DOHH2 (cell line): ENCODE results near the gene CACNA2D2.

Source experiments
- H3F3A ChIP-seq: fragments of 200-600 bp; sonication (generic), shearing (Covaris generic); 2 replicates; pipeline ENCODE4 v1.6.0; 2016; ENCODE audit warnings: antibody characterized with exemption, mild to moderate bottlenecking; ENCODE audit not compliant: control insufficient read depth, insufficient read depth
- H3K27ac ChIP-seq: fragments of 200-600 bp; sonication (generic); 2 replicates; pipeline ENCODE4 v1.5.1; 2014; ENCODE audit warnings: low read depth, mild to moderate bottlenecking, low read length, moderate library complexity
- H3K27me3 ChIP-seq: fragments of 200-600 bp; sonication (generic); 2 replicates; pipeline ENCODE4 v1.6.1; 2014; ENCODE audit warnings: mild to moderate bottlenecking, low read length, mixed read lengths; ENCODE audit not compliant: control insufficient read depth
- H3K36me3 ChIP-seq: fragments of 200-600 bp; sonication (generic); 2 replicates; pipeline ENCODE4 v1.6.1; 2014; ENCODE audit warnings: mild to moderate bottlenecking, low read length, moderate library complexity, mixed read lengths; ENCODE audit not compliant: control insufficient read depth
- H3K4me1 ChIP-seq: fragments of 200-600 bp; sonication (generic); 2 replicates; pipeline ENCODE4 v1.6.1; 2014; ENCODE audit warnings: mild to moderate bottlenecking, low read length, mixed read lengths; ENCODE audit not compliant: control insufficient read depth
- H3K4me2 ChIP-seq: fragments of 200-600 bp; sonication (generic); 2 replicates; pipeline ENCODE4 v1.6.0; 2014; ENCODE audit warnings: mild to moderate bottlenecking, low read length, moderate library complexity
- H3K4me3 ChIP-seq: fragments of 200-600 bp; sonication (generic); 2 replicates; pipeline ENCODE4 v1.5.1; 2014; ENCODE audit warnings: mild to moderate bottlenecking, low read length, mixed read lengths
- H3K79me2 ChIP-seq: fragments of 200-600 bp; sonication (generic); 2 replicates; pipeline ENCODE4 v1.6.1; 2014; ENCODE audit warnings: mild to moderate bottlenecking, low read length, mixed read lengths; ENCODE audit not compliant: control insufficient read depth
- H3K9me2 ChIP-seq: fragments of 200-600 bp; sonication (generic); replicated peaks from 2 replicates; pipeline ENCODE4 v1.6.1; 2014; ENCODE audit warnings: mild to moderate bottlenecking, low read length, mixed read lengths; ENCODE audit not compliant: control insufficient read depth
- H3K9me3 ChIP-seq: fragments of 200-600 bp; sonication (generic); 2 replicates; pipeline ENCODE4 v1.6.1; 2014; ENCODE audit warnings: antibody characterized with exemption, low read length, mixed read lengths; ENCODE audit not compliant: control insufficient read depth, insufficient read depth
- H4K20me1 ChIP-seq: fragments of 200-600 bp; sonication (generic); 2 replicates; pipeline ENCODE4 v1.6.0; 2014; ENCODE audit warnings: low read depth, mild to moderate bottlenecking, antibody characterized with exemption, low read length, moderate library complexity; ENCODE audit not compliant: control insufficient read depth, insufficient read depth
- EZH2phosphoT487 ChIP-seq: fragments of 200-600 bp; sonication (generic); IDR thresholded peaks from 2 replicates; pipeline ENCODE4 v1.6.1; 2017; ENCODE audit warnings: borderline replicate concordance, mild to moderate bottlenecking, antibody characterized with exemption, low read length, moderate library complexity, mixed read lengths
- TF ChIP-seq, protein P1 (sequence below): fragments of 200-600 bp; sonication (generic); IDR thresholded peaks from one replicate; pipeline ENCODE4 v1.5.1; 2014; ENCODE audit warnings: antibody characterized with exemption, mild to moderate bottlenecking, low read depth, low read length; ENCODE audit not compliant: poor library complexity, severe bottlenecking

CACNA2D2 gene

GRCh38 chr3:50430191-50430590, 73.2 kb downstream of the CACNA2D2 start:
- H3K36me3 ChIP-seq, result no peaks in the 10 kb centered on the region
- H3K79me2 ChIP-seq, result no peaks in the 10 kb centered on the region

DNA sequence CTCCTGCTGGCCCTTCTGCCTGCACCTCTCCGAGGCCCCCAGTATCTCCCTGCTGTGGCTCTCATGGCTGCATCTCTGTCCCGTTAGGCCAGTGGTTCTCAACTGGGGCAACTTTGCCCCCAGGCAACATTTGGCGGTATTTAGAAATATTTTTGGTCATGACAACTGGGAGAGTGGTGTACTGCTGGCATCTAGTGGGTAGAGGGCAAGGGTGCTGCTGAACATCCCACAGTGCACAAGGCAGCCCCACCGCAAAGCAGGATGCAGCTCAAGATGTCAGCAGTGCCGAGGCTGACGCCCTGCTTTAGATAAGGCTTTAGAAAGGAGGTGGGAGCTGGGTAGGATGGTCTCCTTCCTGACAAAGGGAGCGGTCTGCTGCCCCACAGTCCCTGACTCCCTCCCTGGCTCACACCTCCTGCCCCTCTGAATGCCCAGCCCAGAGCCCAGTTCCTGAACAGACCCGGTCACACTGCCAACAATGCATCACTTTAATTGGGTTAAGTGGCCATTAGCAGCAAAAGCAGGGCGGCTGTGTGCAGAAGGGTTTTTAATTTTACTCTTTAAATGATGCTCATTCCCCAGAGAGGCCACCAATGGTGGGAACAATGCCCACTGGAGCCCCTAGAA, 75.3 kb downstream of the CACNA2D2 start:
- Histone ChIP-seq H3F3A (no peaks in the 10 kb centered on the region), H3K9me2 (no peaks in the 10 kb centered on the region)
- TF ChIP-seq, protein P1, sequence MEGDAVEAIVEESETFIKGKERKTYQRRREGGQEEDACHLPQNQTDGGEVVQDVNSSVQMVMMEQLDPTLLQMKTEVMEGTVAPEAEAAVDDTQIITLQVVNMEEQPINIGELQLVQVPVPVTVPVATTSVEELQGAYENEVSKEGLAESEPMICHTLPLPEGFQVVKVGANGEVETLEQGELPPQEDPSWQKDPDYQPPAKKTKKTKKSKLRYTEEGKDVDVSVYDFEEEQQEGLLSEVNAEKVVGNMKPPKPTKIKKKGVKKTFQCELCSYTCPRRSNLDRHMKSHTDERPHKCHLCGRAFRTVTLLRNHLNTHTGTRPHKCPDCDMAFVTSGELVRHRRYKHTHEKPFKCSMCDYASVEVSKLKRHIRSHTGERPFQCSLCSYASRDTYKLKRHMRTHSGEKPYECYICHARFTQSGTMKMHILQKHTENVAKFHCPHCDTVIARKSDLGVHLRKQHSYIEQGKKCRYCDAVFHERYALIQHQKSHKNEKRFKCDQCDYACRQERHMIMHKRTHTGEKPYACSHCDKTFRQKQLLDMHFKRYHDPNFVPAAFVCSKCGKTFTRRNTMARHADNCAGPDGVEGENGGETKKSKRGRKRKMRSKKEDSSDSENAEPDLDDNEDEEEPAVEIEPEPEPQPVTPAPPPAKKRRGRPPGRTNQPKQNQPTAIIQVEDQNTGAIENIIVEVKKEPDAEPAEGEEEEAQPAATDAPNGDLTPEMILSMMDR, result no peak
- TF ChIP-seq EZH2phosphoT487, result no peak

More at GRCh38 chr3:50430191-50430590, 73.2 kb downstream of the CACNA2D2 start:
- Histone ChIP-seq H3K4me3 (no peak overlapping the region), H3K4me2 (no peak overlapping the region), H3K27me3 (no peaks in the 10 kb centered on the region), H3K4me1 (no peaks in the 10 kb centered on the region), H4K20me1 (no peaks in the 10 kb centered on the region), H3F3A (no peaks in the 10 kb centered on the region), H3K9me3 (no peaks in the 10 kb centered on the region), H3K9me2 (no peaks in the 10 kb centered on the region), H3K27ac (no peak overlapping the region)
- TF ChIP-seq, protein P1, result no peak
- no peak for TF ChIP-seq EZH2phosphoT487

DNA sequence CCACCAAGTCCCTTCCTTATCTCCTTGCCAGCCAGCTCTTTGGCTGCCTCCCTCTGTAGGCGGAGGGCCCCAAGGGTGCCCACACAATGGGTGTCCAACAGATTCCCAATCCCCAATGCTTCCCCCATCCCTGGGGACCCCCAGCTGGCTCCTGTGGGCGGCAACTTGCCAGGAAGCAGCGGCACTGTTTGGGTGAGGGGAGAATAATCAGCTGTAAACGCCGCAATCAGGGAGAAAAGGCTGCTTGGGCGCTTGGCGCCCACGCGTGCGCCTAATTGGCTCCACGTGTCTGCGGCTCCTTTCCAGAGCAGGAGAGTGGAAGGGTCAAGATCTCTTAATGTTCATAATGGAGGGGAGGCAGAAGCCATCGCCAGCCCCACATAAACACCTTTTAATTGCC, 76.2 kb downstream of the CACNA2D2 start:
- Histone ChIP-seq H3K4me3 (no peak overlapping the region), H3K9me2 (no peaks in the 10 kb centered on the region), H3K9me3 (no peaks in the 10 kb centered on the region), H3F3A (no peaks in the 10 kb centered on the region), H3K36me3 (no peaks in the 10 kb centered on the region), H4K20me1 (no peaks in the 10 kb centered on the region), H3K4me1 (no peaks in the 10 kb centered on the region), H3K79me2 (no peaks in the 10 kb centered on the region), H3K4me2 (no peak overlapping the region), H3K27me3 (no peaks in the 10 kb centered on the region), H3K27ac (no peak overlapping the region)
- TF ChIP-seq, protein P1, result no peak
- no peak for TF ChIP-seq EZH2phosphoT487

More for the DNA sequence above, 75.3 kb downstream of the CACNA2D2 start:
- Histone ChIP-seq H3K27me3 (no peaks in the 10 kb centered on the region), H3K4me1 (no peaks in the 10 kb centered on the region), H3K4me3 (no peak overlapping the region), H3K9me3 (no peaks in the 10 kb centered on the region), H4K20me1 (no peaks in the 10 kb centered on the region), H3K36me3 (no peaks in the 10 kb centered on the region), H3K4me2 (no peak overlapping the region), H3K79me2 (no peaks in the 10 kb centered on the region), H3K27ac (no peak overlapping the region)
